IMR-90 (cell line): ENCODE measurements around the gene STOML1. TPM values are rescaled to one million over a fixed set of nuclear protein-coding genes. Genes with fewer than 3 reads are reported as not detected.
"Not testable (repeated sequence)": the region's sequence is repeated elsewhere in the genome, so short reads cannot be mapped to it uniquely, and the experiment has no call there.

Source experiments
- ATAC-seq: fragments of 200-7000 bp; cut with Tn5 transposase; 2 replicates; pipeline ENCODE4 v1.9.1; 2020; ENCODE audit warnings: low read depth, mild to moderate bottlenecking, moderate library complexity
- BruUV-seq: library from RNA; stranded (reverse); fragments of 400-500 nt; replicated peaks from 2 replicates; lab custom pipeline; 2021; lab: Mats Ljungman, UMichigan
- CTCF ChIA-PET: fragments of 300-600 bp; formaldehyde crosslinking; extraction: SDS; loops from one replicate; lab custom pipeline; 2021; ENCODE audit warnings: antibody characterized with exemption; lab: Yijun Ruan, JAX
- POLR2A ChIA-PET: fragments of 300-600 bp; sonication (Branson Sonifier 250); formaldehyde crosslinking; loops from one replicate; lab custom pipeline; 2022; ENCODE audit warnings: antibody characterized with exemption; ENCODE audit not compliant: unreplicated experiment; lab: Charles Lee
- DNase-seq: peaks from one replicate; pipeline ENCODE4 v3.0.0; 2013
- H2AFZ ChIP-seq: replicated peaks from 2 replicates; pipeline ENCODE3; 2013; ENCODE audit warnings: low read length, mild to moderate bottlenecking; ENCODE audit not compliant: poor library complexity
- H2AK5ac ChIP-seq: 2 replicates; pipeline ENCODE4 v1.6.1; 2013; ENCODE audit warnings: low read depth, low read length, inconsistent platforms
- H2AK9ac ChIP-seq: replicated peaks from 2 replicates; pipeline ENCODE3; 2013; ENCODE audit warnings: mild to moderate bottlenecking, low read depth, low read length, moderate library complexity; ENCODE audit not compliant: poor library complexity
- H2BK120ac ChIP-seq: 2 replicates; pipeline ENCODE4 v1.6.1; 2013; ENCODE audit warnings: low read depth, low read length, inconsistent platforms
- H2BK15ac ChIP-seq: 3 replicates; pipeline ENCODE4 v1.6.1; 2013; ENCODE audit warnings: low read depth, low read length, inconsistent platforms
- H2BK20ac ChIP-seq: 2 replicates; pipeline ENCODE4 v1.6.1; 2013; ENCODE audit warnings: low read depth, mild to moderate bottlenecking, inconsistent platforms, low read length, moderate library complexity
- H2BK5ac ChIP-seq: 2 replicates; pipeline ENCODE4 v1.6.1; 2013; ENCODE audit warnings: mild to moderate bottlenecking, low read depth, low read length, inconsistent platforms; ENCODE audit not compliant: poor library complexity, severe bottlenecking
- H3K14ac ChIP-seq: replicated peaks from 2 replicates; pipeline ENCODE4 v1.6.1; 2013; ENCODE audit warnings: low read depth, low read length, inconsistent platforms
- H3K18ac ChIP-seq: 2 replicates; pipeline ENCODE4 v1.6.1; 2013; ENCODE audit warnings: low read depth, low read length, control low read depth
- H3K23ac ChIP-seq: 2 replicates; pipeline ENCODE4 v1.6.1; 2013; ENCODE audit warnings: low read depth, low read length, inconsistent platforms
- H3K27ac ChIP-seq: 2 replicates; pipeline ENCODE4 v1.5.1; 2013; ENCODE audit warnings: mild to moderate bottlenecking, control low read depth, low read length; ENCODE audit not compliant: insufficient read depth
- H3K27me3 ChIP-seq: 2 replicates; pipeline ENCODE4 v1.6.1; 2013; ENCODE audit warnings: low read length; ENCODE audit not compliant: control insufficient read depth, insufficient read depth
- H3K36me3 ChIP-seq: 2 replicates; pipeline ENCODE4 v1.6.1; 2013; ENCODE audit warnings: low read length, mixed read lengths; ENCODE audit not compliant: control insufficient read depth, insufficient read depth
- H3K4ac ChIP-seq: 2 replicates; pipeline ENCODE4 v1.6.1; 2013; ENCODE audit warnings: low read depth, low read length, inconsistent platforms
- H3K4me1 ChIP-seq: 2 replicates; pipeline ENCODE4 v1.6.1; 2013; ENCODE audit warnings: low read length, mixed read lengths; ENCODE audit not compliant: control insufficient read depth, insufficient read depth
- H3K4me2 ChIP-seq: 2 replicates; pipeline ENCODE4 v1.6.1; 2013; ENCODE audit warnings: low read depth, mild to moderate bottlenecking, control low read depth, low read length, moderate library complexity
- H3K4me3 ChIP-seq: 2 replicates; pipeline ENCODE4 v1.5.1; 2013; ENCODE audit warnings: low read depth, mild to moderate bottlenecking, control low read depth, low read length, moderate library complexity; ENCODE audit not compliant: insufficient read depth
- H3K56ac ChIP-seq: 2 replicates; pipeline ENCODE4 v1.6.1; 2013; ENCODE audit warnings: low read length, inconsistent platforms; ENCODE audit not compliant: insufficient read depth; ENCODE audit errors: extremely low read depth
- H3K79me1 ChIP-seq, 2 experiments: 2 replicates each; pipeline ENCODE4 v1.6.1; 2013; ENCODE audit warnings: low read length in 2 of 2, inconsistent platforms in 1 of 2, low read depth in 1 of 2
- H3K9ac ChIP-seq: 2 replicates; pipeline ENCODE4 v1.6.1; 2013; ENCODE audit warnings: low read depth, low read length, control low read depth
- H3K9me1 ChIP-seq: 2 replicates; pipeline ENCODE4 v1.6.1; 2013; ENCODE audit warnings: low read length, inconsistent platforms; ENCODE audit not compliant: insufficient read depth
- H3K9me3 ChIP-seq: 2 replicates; pipeline ENCODE4 v1.6.1; 2013; ENCODE audit warnings: low read length; ENCODE audit not compliant: control insufficient read depth, insufficient read depth
- H4K20me1 ChIP-seq: 2 replicates; pipeline ENCODE4 v1.6.1; 2013; ENCODE audit warnings: low read length, inconsistent platforms; ENCODE audit not compliant: insufficient read depth
- H4K5ac ChIP-seq: 2 replicates; pipeline ENCODE4 v1.6.1; 2013; ENCODE audit warnings: mild to moderate bottlenecking, low read depth, low read length, control low read depth
- H4K8ac ChIP-seq, 2 experiments: 2 replicates each; pipeline ENCODE4 v1.6.1; 2013; ENCODE audit warnings: low read depth in 2 of 2, low read length in 2 of 2, control low read depth in 1 of 2, inconsistent platforms in 1 of 2
- H4K91ac ChIP-seq: 2 replicates; pipeline ENCODE4 v1.6.1; 2013; ENCODE audit warnings: low read depth, low read length, inconsistent platforms; ENCODE audit not compliant: insufficient read depth
- WGBS, 2 experiments: methylation state at CpG; one replicate each; pipeline versions ENCODE4 v1.1.5 to v1.1.7; 2013; ENCODE audit warnings: missing lambda C conversion rate in 2 of 2; ENCODE audit not compliant: insufficient read length in 1 of 2; ENCODE audit errors: extremely low coverage in 2 of 2; 5-methylcytosine and 5-hydroxymethylcytosine counted together
- dilution Hi-C: fragments of 300-500 bp; cut with HindIII; formaldehyde crosslinking; loops from one replicate; pipeline ENCODE4 v1.14.3; 2018; ENCODE audit warnings: low sequenced_read_pairs; ENCODE audit not compliant: unreplicated experiment
- in situ Hi-C: fragments of 300-500 bp; cut with MboI; formaldehyde crosslinking; loops from 3 replicates; pipeline ENCODE4 v1.14.3; 2019; ENCODE audit warnings: low sequenced_read_pairs, inconsistent platforms, mixed read lengths
- intact Hi-C: fragments of 100-400 bp; cut with micrococcal nuclease; formaldehyde crosslinking; loops from 2 replicates; pipeline ENCODE4 v1.10.0; 2022
- polyA plus RNA-seq, 3 experiments: library from polyadenylated mRNA; depleted of rRNA; stranded (reverse); fragments of >200 nt; gene quantifications; 2 replicates each; pipeline ENCODE4 v1.2.3, GENCODE V29; 2012; ENCODE audit warnings: low replicate concordance in 1 of 3
- total RNA-seq: library from RNA; depleted of rRNA; stranded (reverse); fragments of >200 nt; gene quantifications from 2 replicates; pipeline ENCODE4 v1.2.3, GENCODE V29; 2012

The STOML1 gene
- total and polyA plus RNA-seq, 2 of the 4 experiments (the other 2 are of a cell fraction) = 11.8 to 21.2 TPM

DNA sequence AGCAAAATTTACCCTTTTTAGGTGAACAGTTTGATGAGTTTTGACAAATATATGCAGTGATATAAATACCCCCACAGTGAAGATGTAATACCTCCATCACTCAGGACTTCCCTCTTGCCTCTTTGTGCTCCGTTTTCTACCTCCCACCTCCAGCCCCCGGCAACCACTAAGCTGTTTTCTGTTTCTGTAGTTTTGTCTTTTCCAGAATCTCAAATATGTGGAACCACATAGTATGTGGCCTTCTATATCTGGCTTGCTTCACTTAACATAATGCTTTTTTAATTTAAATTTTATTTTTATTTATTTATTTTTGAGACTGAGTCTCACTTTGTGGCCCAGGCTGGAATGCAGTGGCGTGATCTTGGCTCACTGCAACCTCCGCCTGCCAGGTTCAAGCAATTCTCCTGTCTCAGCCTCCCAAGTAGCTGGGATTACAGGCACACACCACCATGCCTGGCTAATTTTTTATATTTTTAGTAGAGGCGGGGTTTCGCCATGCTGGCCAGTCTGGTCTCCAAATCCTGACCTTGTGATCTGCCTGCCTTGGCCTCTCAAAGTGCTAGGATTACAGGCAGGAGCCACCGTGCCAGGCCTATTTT is 31.5 kb downstream of the STOML1 start:
- H3K4me2 ChIP-seq, DNase-seq, H2AK9ac ChIP-seq, dilution Hi-C loops, H2BK5ac ChIP-seq, H3K9me3 ChIP-seq, H2AFZ ChIP-seq, H3K56ac ChIP-seq, H2BK15ac ChIP-seq, H3K36me3 ChIP-seq, H2AK5ac ChIP-seq, H4K91ac ChIP-seq, H3K27ac ChIP-seq, in situ Hi-C loops, H3K4me3 ChIP-seq, H4K20me1 ChIP-seq, intact Hi-C loops, H3K27me3 ChIP-seq, H3K23ac ChIP-seq, H4K5ac ChIP-seq, BruUV-seq, H3K79me1 ChIP-seq, H3K18ac ChIP-seq, H3K14ac ChIP-seq, H4K8ac ChIP-seq, H2BK120ac ChIP-seq, H3K9ac ChIP-seq, POLR2A ChIA-PET, H2BK20ac ChIP-seq, H3K4ac ChIP-seq, ATAC-seq: not testable (repeated sequence)
- 78% methylated on average over 2 of the region's 7 CpGs; no CpG with 5 or more reads in 1 of the 2 experiments for WGBS, 2 experiments
- CTCF ChIA-PET = interaction anchor here (1.3 kb wide), 1 partner anchor 25 kb away, joined by 5 read pairs; no protein-coding TSS in a partner anchor
- Histone ChIP-seq H3K4me1 (peaks cover 23% of the 10 kb centered on the region), H3K9me1 (peaks cover 20% of the 10 kb centered on the region)
